Stimulated activated CD8-positive, alpha-beta memory T cell treated with anti-CD3 and anti-CD28 coated beads, Interleukin-15, amount 100 ng/mL, for 4 hours (primary cell): Measurements from ENCODE around the gene GSK3B.
"Not testable (repeated sequence)": the region's sequence is repeated elsewhere in the genome, so short reads cannot be mapped to it uniquely, and the experiment has no call there.

Experiments used
- DNase-seq, 2 donors: peaks; one replicate each; pipeline ENCODE4 v3.0.0-alpha.2; 2020; ENCODE audit warnings: low read depth in 2 of 2

GSK3B gene

GRCh38 chr3:120053647-120054046 lies 40.6 kb downstream of the GSK3B start:
- DNase-seq = not testable (repeated sequence)

DNA sequence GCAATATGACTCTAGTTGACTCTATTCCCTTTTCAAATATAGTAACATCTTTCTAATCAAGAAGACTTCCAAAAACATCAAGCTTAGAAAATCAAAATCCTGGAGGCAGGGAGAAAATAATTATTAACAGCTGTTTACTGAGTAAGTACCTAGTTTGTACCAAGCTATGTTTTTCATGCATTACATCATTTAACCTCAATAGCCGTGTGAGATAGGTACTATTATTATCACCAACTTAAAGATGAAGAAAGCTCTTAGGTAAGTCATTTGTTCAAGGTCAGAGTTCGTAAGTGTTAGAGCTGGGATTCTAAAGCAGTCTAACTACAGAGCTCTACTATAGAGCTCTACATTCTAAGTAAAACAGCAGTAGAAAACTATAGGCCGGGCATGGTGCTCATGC lies 41.6 kb downstream of the GSK3B start:
- DNase-seq = no peak

DNA sequence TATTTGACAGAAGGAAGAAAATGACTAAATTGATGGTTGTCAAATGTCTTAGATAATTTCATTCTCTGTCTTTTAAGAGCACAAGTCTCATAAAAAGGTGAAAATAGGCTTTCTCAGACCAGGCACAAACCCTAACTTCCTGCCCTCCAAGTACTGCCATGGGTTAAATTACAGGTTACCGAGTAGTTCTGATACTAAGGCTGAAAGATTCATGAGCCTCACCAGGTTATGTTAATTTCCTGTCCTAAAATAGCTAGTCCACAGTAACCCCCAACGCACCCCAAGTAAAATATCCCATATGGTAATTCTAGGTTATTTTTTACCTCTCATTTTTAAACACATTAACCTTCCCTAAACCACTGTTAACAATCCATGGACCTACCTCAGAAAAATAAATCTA lies 42.0 kb downstream of the GSK3B start:
- DNase-seq = no peak

DNA sequence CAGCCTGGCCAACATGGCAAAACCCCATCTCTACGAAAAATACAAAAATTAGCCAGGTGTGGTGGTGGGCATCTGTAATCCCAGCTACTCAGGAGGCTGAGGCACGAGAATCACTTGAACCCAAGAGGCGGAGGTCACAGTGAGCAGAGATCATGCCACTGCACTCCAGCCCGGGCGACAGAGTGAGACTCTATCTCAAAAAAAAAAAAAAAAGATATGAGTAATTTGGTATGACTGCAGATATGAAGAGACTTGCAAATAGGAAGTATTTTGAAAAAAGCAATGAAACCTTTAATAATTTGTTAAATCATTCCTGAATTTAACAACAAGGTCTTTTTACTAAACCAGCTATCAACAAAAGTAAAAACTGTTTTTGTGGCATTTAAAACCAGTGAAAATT lies 42.7 kb downstream of the GSK3B start:
- not testable (repeated sequence) for DNase-seq

GRCh38 chr3:120049881-120050539 lies 44.2 kb downstream of the GSK3B start:
- no peak for DNase-seq

GRCh38 chr3:120049072-120049471 lies 45.2 kb downstream of the GSK3B start:
- no peak for DNase-seq

DNA sequence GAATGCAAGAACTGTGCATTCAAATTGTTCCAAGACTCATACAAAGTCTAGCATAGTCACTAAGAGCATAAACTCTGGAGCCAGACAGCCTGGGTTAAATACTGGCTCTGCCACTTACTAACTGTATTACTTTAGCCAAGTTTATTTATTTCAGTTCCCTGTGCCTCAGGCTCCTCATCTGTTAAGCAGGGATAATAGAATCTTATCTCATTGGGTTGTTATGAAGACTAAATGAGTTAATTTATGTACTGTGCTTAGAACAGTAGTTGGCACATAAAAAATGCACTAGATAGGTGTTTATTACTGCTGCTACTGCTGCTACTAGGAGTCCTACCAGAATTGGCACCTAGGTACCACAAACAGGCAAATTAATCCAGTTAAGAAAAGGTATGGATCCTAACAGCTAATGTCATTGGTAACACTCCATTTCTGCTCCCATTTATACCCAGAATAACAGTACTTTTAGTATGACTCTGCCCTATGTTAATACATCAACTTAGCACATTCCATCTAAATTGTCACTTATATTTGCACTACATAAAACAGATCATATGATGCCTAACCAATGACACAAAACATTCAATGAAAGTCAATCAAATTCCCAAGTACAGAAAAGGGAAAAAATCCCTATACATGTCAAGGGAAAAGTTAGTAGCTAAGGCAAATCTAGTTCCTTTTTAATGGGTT lies 45.7 kb downstream of the GSK3B start:
- no peak for DNase-seq

DNA sequence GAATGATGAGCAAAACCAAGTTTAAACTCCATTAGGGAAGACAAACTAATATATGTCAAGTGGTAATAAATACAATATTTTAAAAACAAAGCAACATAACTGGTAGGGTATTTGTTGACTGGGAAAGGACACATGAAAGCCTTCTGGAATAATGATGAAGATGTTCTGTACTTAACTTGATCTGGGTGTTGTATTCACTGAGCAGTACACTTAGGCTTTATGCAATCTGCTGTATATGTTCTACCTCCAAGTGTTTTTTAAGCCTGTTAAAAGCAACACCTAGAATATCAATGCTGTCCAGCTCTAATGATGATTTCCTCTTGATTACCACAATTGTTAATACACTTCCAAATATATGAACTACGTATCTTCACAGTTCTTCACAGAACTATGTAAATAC lies 46.6 kb downstream of the GSK3B start:
- no peak for DNase-seq

DNA sequence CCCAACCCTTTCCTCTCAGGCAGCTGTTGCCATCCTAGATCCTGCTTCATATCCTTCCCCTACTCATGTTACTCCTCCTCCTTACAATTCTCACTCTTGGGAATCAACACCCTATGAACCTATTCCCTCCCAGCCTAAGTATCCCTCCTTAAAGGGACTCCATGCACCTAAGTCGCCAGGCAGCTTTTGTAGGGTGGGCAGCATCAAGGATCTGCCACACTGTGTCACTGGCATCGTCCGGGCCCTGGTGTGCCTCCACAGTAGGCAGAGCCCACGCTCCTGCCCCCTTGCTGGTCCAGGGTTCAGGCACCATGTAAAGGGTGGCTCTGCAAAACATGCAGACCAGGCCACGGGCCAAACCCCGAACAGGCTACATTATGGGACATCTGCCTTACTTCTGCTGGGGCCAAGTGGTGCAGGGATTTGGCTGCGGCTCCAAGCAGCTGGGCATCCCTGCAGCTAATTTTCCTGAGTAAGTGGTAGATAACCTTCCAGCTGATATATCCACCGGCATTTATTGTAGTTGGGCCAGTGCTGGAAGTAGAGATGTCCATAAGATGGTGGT lies 53.4 kb downstream of the GSK3B start:
- DNase-seq = no peak

GRCh38 chr3:120039642-120040610 lies 54.3 kb downstream of the GSK3B start:
- no peak for DNase-seq

- DNase-seq = no peak
These were observed 60.7 kb downstream of the GSK3B start for GRCh38 chr3:120033596-120033995.

- no peak for DNase-seq
These were observed 62.7 kb downstream of the GSK3B start for GRCh38 chr3:120031561-120031960.

DNA sequence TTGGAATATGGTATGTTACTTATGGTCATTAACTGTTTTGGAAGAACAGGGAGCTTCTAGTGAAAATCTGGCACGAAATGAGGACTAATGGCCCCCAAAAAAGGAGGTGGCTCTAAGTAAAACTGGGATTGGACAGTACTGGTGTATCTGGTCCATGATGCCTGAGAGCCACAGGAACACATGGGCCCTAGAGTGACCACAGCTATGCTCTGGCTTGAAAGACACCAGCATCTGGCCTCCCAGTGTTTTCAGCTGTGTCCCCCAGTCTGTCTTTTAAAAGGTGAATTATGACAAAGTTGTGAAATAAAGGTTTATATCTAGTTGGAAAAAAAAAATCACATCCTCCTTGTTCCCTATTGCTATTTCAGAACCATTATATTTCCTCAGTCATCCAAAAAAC lies 64.5 kb downstream of the GSK3B start:
- DNase-seq = no peak

DNA sequence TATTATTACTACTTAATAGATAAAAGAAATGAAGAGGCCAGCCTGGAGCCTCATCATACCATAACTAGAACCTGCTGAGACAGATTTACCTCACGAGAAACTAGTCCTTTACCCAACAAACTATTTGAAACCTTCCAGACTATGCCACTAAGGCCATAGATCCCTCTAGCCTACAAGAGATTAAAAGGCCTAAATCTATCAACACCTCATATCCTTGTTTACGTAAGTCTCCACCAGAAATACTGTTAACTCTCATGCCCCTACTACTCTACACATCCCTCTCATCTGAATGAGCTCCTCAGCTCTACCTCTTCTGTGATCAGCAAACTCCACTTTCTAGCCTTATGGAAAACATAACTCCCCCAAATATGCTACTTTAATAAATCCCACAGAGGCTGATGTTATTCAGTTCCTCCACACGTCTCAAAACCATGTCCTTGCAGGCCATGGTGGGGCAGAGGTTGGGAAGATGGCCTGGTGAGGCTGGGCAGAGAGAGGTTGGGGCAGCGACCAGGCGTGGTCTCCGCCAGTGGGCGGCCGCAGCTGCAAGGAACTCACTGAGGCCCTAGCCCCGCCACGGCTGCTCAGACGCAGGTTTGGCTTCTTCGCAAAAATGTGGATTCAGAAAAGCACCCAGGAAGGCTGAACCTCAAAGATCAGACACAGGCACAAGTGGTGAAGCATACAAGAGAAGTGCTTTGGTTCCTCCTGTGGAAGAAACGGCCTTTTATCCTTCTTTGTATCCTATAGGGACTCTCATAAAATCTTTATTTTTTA lies 65.8 kb downstream of the GSK3B start:
- DNase-seq = no peak

DNA sequence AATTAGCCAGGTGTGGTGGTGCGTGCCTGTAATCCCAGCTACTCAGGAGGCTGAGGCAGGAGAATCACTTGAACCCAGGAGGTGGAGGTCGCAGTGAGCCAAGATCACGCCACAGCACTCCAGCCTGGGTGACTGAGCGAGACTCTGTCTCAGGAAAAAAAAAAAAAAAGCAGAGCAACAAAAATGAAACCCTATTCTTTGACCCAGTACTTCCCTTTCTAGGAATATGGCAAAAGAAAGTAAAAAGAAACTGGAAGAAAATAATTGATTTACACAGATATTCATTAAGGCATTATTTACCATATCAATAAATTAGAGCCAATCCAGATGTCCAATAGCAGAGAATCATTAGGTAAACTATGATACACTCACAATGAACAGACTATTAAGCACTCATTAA lies 67.0 kb downstream of the GSK3B start:
- DNase-seq = no peak

- no peak for DNase-seq
These were observed 68.7 kb downstream of the GSK3B start for GRCh38 chr3:120025520-120025919.

- DNase-seq = no peak
These were observed 70.1 kb downstream of the GSK3B start for GRCh38 chr3:120024103-120024502.

DNA sequence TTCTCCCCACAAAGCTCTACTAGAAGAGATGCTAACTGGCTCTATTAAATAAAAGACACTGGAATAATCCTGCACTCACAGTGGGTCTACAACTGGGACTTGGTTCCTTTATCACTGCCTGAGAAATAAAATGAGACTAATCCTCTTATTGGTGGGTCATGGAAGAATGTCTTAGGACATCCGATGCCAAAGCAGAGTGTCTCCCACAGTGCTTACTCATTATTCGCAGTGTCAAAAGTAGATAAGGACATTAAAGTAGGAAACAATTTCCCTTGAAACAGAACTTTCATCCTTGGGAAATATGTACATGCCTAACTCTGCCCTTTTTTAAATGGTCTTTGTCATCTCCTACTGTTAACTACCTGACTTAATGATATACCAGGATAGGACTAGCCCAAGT lies 71.5 kb downstream of the GSK3B start:
- no peak for DNase-seq

- no peak for DNase-seq
These were observed 72.7 kb downstream of the GSK3B start for GRCh38 chr3:120021523-120021922.

DNA sequence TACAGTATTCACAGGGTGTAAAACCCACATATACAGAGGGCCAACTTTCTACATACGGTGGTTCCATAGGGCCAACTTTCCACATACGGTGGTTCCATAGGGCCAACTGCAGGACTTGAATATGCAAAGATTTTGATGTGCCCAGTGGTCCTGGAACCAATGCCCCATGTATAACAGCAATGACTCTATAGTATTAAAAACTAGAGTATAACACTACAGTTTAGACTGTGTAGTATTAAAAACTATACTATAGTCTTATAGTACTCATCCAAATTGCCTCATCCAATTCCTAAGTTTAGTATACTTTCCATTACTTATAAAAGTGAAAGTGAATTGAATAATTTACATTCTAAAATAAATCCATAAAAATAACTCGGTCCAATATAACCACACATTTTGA lies 75.9 kb downstream of the GSK3B start:
- DNase-seq = no peak

DNA sequence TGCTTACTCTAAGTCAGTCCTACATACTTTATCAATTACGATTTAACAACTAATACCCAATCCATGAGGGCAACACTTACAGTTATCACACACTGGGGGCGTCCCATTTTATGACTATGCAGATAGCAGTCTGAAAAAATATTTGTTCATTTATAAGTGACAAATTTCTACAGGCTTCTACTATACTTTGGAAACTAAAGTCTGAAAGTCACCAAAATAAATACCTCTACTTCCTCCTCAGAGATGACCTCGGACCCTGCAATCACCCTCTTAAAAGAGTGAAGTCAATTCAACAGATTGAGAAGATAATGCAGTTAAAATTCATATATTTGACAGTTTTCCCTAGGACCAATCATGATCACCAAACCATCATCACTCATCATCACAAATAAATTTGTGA lies 76.6 kb downstream of the GSK3B start:
- no peak for DNase-seq
